ENCODE results near the gene ATG101. TPM values are rescaled to one million over a fixed set of nuclear protein-coding genes. Genes with fewer than 3 reads are reported as not detected.

The ATG101 gene
- total and polyA plus RNA-seq, 2 donors (not counting 1 experiment from before 2014, with no cell fraction given): 19.4 to 50.3 TPM

DNA sequence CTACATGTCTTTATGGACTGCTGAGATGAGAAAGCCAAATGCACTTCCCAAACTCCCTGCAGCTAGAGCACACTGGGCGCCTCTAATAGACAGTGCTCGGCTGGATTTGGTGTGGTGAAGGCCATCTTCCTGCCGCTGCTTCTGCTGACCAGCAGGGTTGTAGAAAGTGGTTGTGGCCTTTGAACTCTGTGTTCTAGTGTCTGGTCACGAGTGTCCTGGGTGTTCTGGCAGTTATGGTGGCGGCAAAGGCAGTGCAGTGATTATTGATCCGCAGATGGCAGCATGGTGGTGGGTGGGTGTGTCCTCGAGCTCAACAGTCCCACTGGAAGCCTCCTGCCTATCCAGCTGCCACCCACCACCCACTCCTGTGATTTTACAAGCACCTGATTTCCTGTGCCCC lies 53.1 kb downstream of the ATG101 start:
- no peaks in the 10 kb centered on the region for H4K20me1 ChIP-seq (ENCODE audit: control insufficient read depth, insufficient read depth, low read length, poor library complexity, severe bottlenecking)
- no peak for DNase-seq
- peaks cover 22 to 32% of the 10 kb centered on the region in 2 donors for H3K4me1 ChIP-seq (ENCODE audit: control insufficient read depth in 2 of 2, insufficient read depth in 2 of 2, low read length in 2 of 2)
- no peaks in the 10 kb centered on the region for H3K79me2 ChIP-seq (ENCODE audit: control insufficient read depth, insufficient read depth, low read length)
- H3K9ac ChIP-seq (ENCODE audit: low read length): no peak overlapping the region
- H3K4me3 ChIP-seq (ENCODE audit: control extremely low read depth in 1 of 5, extremely low read depth in 1 of 5, insufficient read depth in 1 of 5, low read depth in 2 of 5, low read length in 4 of 5): no peak overlapping the region
- WGBS (ENCODE audit: insufficient coverage): 94% methylated on average over 5 of the region's 7 CpGs
- no peak for ATAC-seq (ENCODE audit: low read depth)
- Mint-ChIP-seq H3K4me3 (no peak overlapping the region), H3K4me1 (peaks cover 31% of the 10 kb centered on the region), H3K27me3 (peaks cover 18% of the 10 kb centered on the region), H3K9me3 (ENCODE audit: insufficient read depth) (no peaks in the 10 kb centered on the region), H3K27ac (no peak overlapping the region)
- intact Hi-C loops (cut with micrococcal nuclease): no loop called here
- CTCF ChIA-PET: interaction anchor here (0.6 to 11.3 kb wide), 6 partner anchors 38 to 1597 kb away, joined by 3 to 407 read pairs (median 6); no protein-coding TSS in a partner anchor
- POLR2A ChIA-PET: no interaction called here
- no peak overlapping the region for H2AFZ ChIP-seq (ENCODE audit: insufficient read depth, low read depth, low read length, poor library complexity, severe bottlenecking)
- peaks cover 0 to 31% (median 9%) of the 10 kb centered on the region in 4 experiments for H3K27me3 ChIP-seq (replicated peaks in 1 of 4; ENCODE audit: control extremely low read depth in 1 of 4, control insufficient read depth in 3 of 4, insufficient read depth in 4 of 4, low read length in 3 of 4)
- no peaks in the 10 kb centered on the region for H3K36me3 ChIP-seq (replicated peaks in 1 of 2; ENCODE audit: control extremely low read depth in 1 of 2, control insufficient read depth in 1 of 2, extremely low read depth in 1 of 2, insufficient read depth in 2 of 2, low read length in 1 of 2)
- H3K9me3 ChIP-seq (ENCODE audit: control extremely low read depth in 1 of 3, control insufficient read depth in 2 of 3, insufficient read depth in 1 of 3, low read length in 2 of 3): no peaks in the 10 kb centered on the region
- TF ChIP-seq CTCF (IDR thresholded peaks at IDR 0.05) (no peak), EZH2 (IDR thresholded peaks at IDR 0.05; ENCODE audit: borderline replicate concordance, insufficient read depth, low read depth, low read length, poor library complexity, severe bottlenecking) (no peak)
- H3K4me2 ChIP-seq (replicated peaks; ENCODE audit: low read depth, low read length, poor library complexity, severe bottlenecking): no peak overlapping the region
- H3K27ac ChIP-seq (ENCODE audit: low read length in 2 of 2): no peak overlapping the region

GRCh38 chr12:52123487-52124186 lies 53.9 kb downstream of the ATG101 start:
- intact Hi-C loops (cut with micrococcal nuclease): no loop called here
- ATAC-seq (ENCODE audit: low read depth): no peak

More at GRCh38 chr12:52123487-52124186, 53.9 kb downstream of the ATG101 start:
- CTCF ChIA-PET: interaction anchor here (1.1 to 11.3 kb wide), 5 partner anchors 19 to 132 kb away, joined by 3 to 407 read pairs (median 6); no protein-coding TSS in a partner anchor
- H3K9ac ChIP-seq (ENCODE audit: low read length): no peak overlapping the region
- Mint-ChIP-seq H3K9me3 (ENCODE audit: insufficient read depth) (no peaks in the 10 kb centered on the region), H3K4me3 (no peak overlapping the region), H3K4me1 (peaks cover 24% of the 10 kb centered on the region), H3K27ac (no peak overlapping the region), H3K27me3 (peaks cover 21% of the 10 kb centered on the region)
- H2AFZ ChIP-seq (ENCODE audit: insufficient read depth, low read depth, low read length, poor library complexity, severe bottlenecking): no peak overlapping the region
- TF ChIP-seq EZH2 (IDR thresholded peaks at IDR 0.05; ENCODE audit: borderline replicate concordance, insufficient read depth, low read depth, low read length, poor library complexity, severe bottlenecking): no peak
- TF ChIP-seq CTCF (IDR thresholded peaks at IDR 0.05): no peak
- H3K4me2 ChIP-seq (replicated peaks; ENCODE audit: low read depth, low read length, poor library complexity, severe bottlenecking): no peak overlapping the region
- H3K27me3 ChIP-seq (replicated peaks in 1 of 4; ENCODE audit: control extremely low read depth in 1 of 4, control insufficient read depth in 3 of 4, insufficient read depth in 4 of 4, low read length in 3 of 4): peaks cover 0 to 31% (median 9%) of the 10 kb centered on the region in 4 experiments
- POLR2A ChIA-PET: interaction anchor here (0.7 kb wide), 2 partner anchors 64 to 87 kb away, joined by 4 to 8 read pairs; no protein-coding TSS in a partner anchor
- no peaks in the 10 kb centered on the region for H3K36me3 ChIP-seq (replicated peaks in 1 of 2; ENCODE audit: control extremely low read depth in 1 of 2, control insufficient read depth in 1 of 2, extremely low read depth in 1 of 2, insufficient read depth in 2 of 2, low read length in 1 of 2)
- H3K9me3 ChIP-seq (ENCODE audit: control extremely low read depth in 1 of 3, control insufficient read depth in 2 of 3, insufficient read depth in 1 of 3, low read length in 2 of 3): no peaks in the 10 kb centered on the region
- peaks cover 14 to 25% of the 10 kb centered on the region in 2 donors for H3K4me1 ChIP-seq (ENCODE audit: control insufficient read depth in 2 of 2, insufficient read depth in 2 of 2, low read length in 2 of 2)
- no peak overlapping the region for H3K27ac ChIP-seq (ENCODE audit: low read length in 2 of 2)
- no peak for DNase-seq
- no peak overlapping the region for H3K4me3 ChIP-seq (ENCODE audit: control extremely low read depth in 1 of 5, extremely low read depth in 1 of 5, insufficient read depth in 1 of 5, low read depth in 2 of 5, low read length in 4 of 5)
- 69% methylated on average over 7 of the region's 8 CpGs for WGBS (ENCODE audit: insufficient coverage)
- no peaks in the 10 kb centered on the region for H4K20me1 ChIP-seq (ENCODE audit: control insufficient read depth, insufficient read depth, low read length, poor library complexity, severe bottlenecking)
- no peaks in the 10 kb centered on the region for H3K79me2 ChIP-seq (ENCODE audit: control insufficient read depth, insufficient read depth, low read length)
